HepG2 (cell line): ENCODE data around the gene NKX2-3.

Source experiments
- CHCHD3 ChIP-seq: sonication (generic); formaldehyde crosslinking; IDR thresholded peaks from 2 replicates; pipeline ENCODE4 v1.8.0; 2022; ENCODE audit warnings: mild to moderate bottlenecking, missing genetic modification reagents, moderate library complexity
- JUNB ChIP-seq: sonication (generic); formaldehyde crosslinking; IDR thresholded peaks from 2 replicates; pipeline ENCODE4 v1.8.0; 2022; ENCODE audit warnings: missing genetic modification reagents, mild to moderate bottlenecking, borderline replicate concordance
- TAF1 ChIP-seq: sonication (generic); formaldehyde crosslinking; IDR thresholded peaks from 2 replicates; pipeline ENCODE4 v1.4.0; 2020; ENCODE audit warnings: missing genetic modification reagents
- U2AF1 ChIP-seq: fragments of 200-400 bp; formaldehyde crosslinking; optimal IDR thresholded peaks from 2 replicates; pipeline ENCODE3; 2017; ENCODE audit warnings: mild to moderate bottlenecking, low read depth, low read length
- ZNF354B ChIP-seq: sonication (generic); formaldehyde crosslinking; IDR thresholded peaks from 2 replicates; pipeline ENCODE4 v1.8.0; 2022; ENCODE audit warnings: mild to moderate bottlenecking, missing genetic modification reagents
- ZNF468 ChIP-seq: sonication (generic); formaldehyde crosslinking; IDR thresholded peaks from 2 replicates; pipeline ENCODE4 v1.8.0; 2022; ENCODE audit warnings: mild to moderate bottlenecking, moderate library complexity, missing genetic modification reagents

- TF ChIP-seq CHCHD3: no peak
- TF ChIP-seq ZNF468: no peak
- no peak for TF ChIP-seq TAF1
- no peak for TF ChIP-seq ZNF354B (CRISPR knock-in tag)
- no peak for TF ChIP-seq JUNB (CRISPR knock-in tag)
- no peak for TF ChIP-seq U2AF1
Observed at GRCh38 chr10:99532687-99533495, at the start of gene NKX2-3.
